Endodermal cell (in vitro differentiated cells): ENCODE data around the gene MRPL11. TPM values are rescaled to one million over a fixed set of nuclear protein-coding genes. Genes with fewer than 3 reads are reported as not detected.

Experiments used
- DNase-seq: peaks from one replicate; pipeline ENCODE4 v3.0.0-alpha.2; 2017
- H3K27ac ChIP-seq: 2 replicates; pipeline ENCODE4 v1.5.1; 2013; ENCODE audit warnings: mild to moderate bottlenecking, low read depth, low read length, moderate library complexity
- H3K27me3 ChIP-seq: 2 replicates; pipeline ENCODE4 v1.6.1; 2013; ENCODE audit warnings: mild to moderate bottlenecking, low read length, moderate library complexity; ENCODE audit not compliant: insufficient read depth, control insufficient read depth, poor library complexity, severe bottlenecking
- H3K36me3 ChIP-seq: 2 replicates; pipeline ENCODE4 v1.7.0; 2013; ENCODE audit warnings: mild to moderate bottlenecking, low read length, moderate library complexity; ENCODE audit not compliant: control insufficient read depth, insufficient read depth
- H3K4me1 ChIP-seq: one replicate; pipeline ENCODE4 v1.7.0; 2013; ENCODE audit warnings: low read length; ENCODE audit not compliant: control insufficient read depth, insufficient read depth
- H3K4me3 ChIP-seq: 2 replicates; pipeline ENCODE4 v1.5.1; 2013; ENCODE audit warnings: mild to moderate bottlenecking, low read length, moderate library complexity
- H3K9ac ChIP-seq: 2 replicates; pipeline ENCODE4 v1.6.1; 2013; ENCODE audit warnings: mild to moderate bottlenecking, low read length, moderate library complexity; ENCODE audit not compliant: poor library complexity, severe bottlenecking; ENCODE audit errors: extremely low read depth
- H3K9me3 ChIP-seq: 2 replicates; pipeline ENCODE4 v1.6.1; 2013; ENCODE audit warnings: mild to moderate bottlenecking, low read length, moderate library complexity; ENCODE audit not compliant: control insufficient read depth
- H3K27ac Mint-ChIP-seq: 2 replicates; pipeline ENCODE4 v1.8.0; 2020; ENCODE audit warnings: mixed read lengths
- H3K27me3 Mint-ChIP-seq: 2 replicates; pipeline ENCODE4 v1.8.0; 2021; ENCODE audit warnings: mild to moderate bottlenecking, mixed read lengths; ENCODE audit not compliant: insufficient read depth
- H3K36me3 Mint-ChIP-seq: 2 replicates; pipeline ENCODE4 v1.8.0; 2020; ENCODE audit warnings: low read depth, mixed read lengths
- H3K4me1 Mint-ChIP-seq: 2 replicates; pipeline ENCODE4 v1.8.0; 2020; ENCODE audit warnings: mixed read lengths
- H3K4me3 Mint-ChIP-seq: 2 replicates; pipeline ENCODE4 v1.8.0; 2020; ENCODE audit warnings: mild to moderate bottlenecking, moderate library complexity, mixed read lengths
- H3K9me3 Mint-ChIP-seq: 2 replicates; pipeline ENCODE4 v1.8.0; 2020; ENCODE audit warnings: mild to moderate bottlenecking, mixed read lengths
- CTCF ChIP-seq: fragments of 200-600 bp; sonication (generic); conservative IDR thresholded peaks from 2 replicates; pipeline ENCODE4 v1.5.0; 2021; ENCODE audit warnings: antibody characterized with exemption, mild to moderate bottlenecking
- WGBS, 2 experiments: methylation state at CpG; one replicate each; pipeline versions ENCODE4 v1.1.5 to v1.1.7; 2013; ENCODE audit warnings: missing lambda C conversion rate in 2 of 2, mixed read lengths in 1 of 2; ENCODE audit not compliant: insufficient coverage in 1 of 2, insufficient read length in 1 of 2; 5-methylcytosine and 5-hydroxymethylcytosine counted together
- total RNA-seq, 2 donors: library from RNA; stranded (reverse); fragmentation: NEBNext Ultra II Directional in 1 of 2; extraction: Animal tissue kit (Norgen Biotek cat#: 25700) in 1 of 2; gene quantifications; 2 replicates in 1 of 2; 3 replicates in 1 of 2; pipeline ENCODE4 v1.2.1, GENCODE V29; 2021

The MRPL11 gene
- total RNA-seq, 2 donors from 2014 or later, result 84.5 to 111 TPM

- WGBS, 2 experiments, result 92% methylated on average over 1 of the region's 1 CpG; no CpG with 5 or more reads in 1 of the 2 experiments
- no peaks in the 10 kb centered on the region for H3K36me3 ChIP-seq
- H3K4me1 ChIP-seq, result peaks cover 8% of the 10 kb centered on the region
- H3K4me3 ChIP-seq, result no peak overlapping the region
- H3K27ac ChIP-seq, result no peak overlapping the region
- Mint-ChIP-seq H3K27ac (no peak overlapping the region), H3K4me1 (peaks cover 8% of the 10 kb centered on the region), H3K4me3 (no peak overlapping the region), H3K9me3 (no peaks in the 10 kb centered on the region), H3K36me3 (peaks cover 8% of the 10 kb centered on the region), H3K27me3 (peaks cover 10% of the 10 kb centered on the region)
- no peak for TF ChIP-seq CTCF
- H3K9me3 ChIP-seq, result no peaks in the 10 kb centered on the region
- no peak for DNase-seq
- no peaks in the 10 kb centered on the region for H3K27me3 ChIP-seq
- no peak overlapping the region for H3K9ac ChIP-seq
Observed at GRCh38 chr11:66469441-66469840, 30.8 kb upstream of the MRPL11 start.

GRCh38 chr11:66468691-66469090, 30.0 kb upstream of the MRPL11 start:
- WGBS, 2 experiments, result 87 to 100% methylated on average over 2 to 6 of the region's 6 CpGs
- Mint-ChIP-seq H3K9me3 (no peaks in the 10 kb centered on the region), H3K4me3 (peak overlapping the region; percentile 76), H3K27ac (no peak overlapping the region), H3K27me3 (peaks cover 10% of the 10 kb centered on the region), H3K36me3 (peaks cover 7% of the 10 kb centered on the region), H3K4me1 (peaks cover 4% of the 10 kb centered on the region)
- DNase-seq, result no peak
- no peak overlapping the region for H3K9ac ChIP-seq
- H3K36me3 ChIP-seq, result no peaks in the 10 kb centered on the region
- no peaks in the 10 kb centered on the region for H3K27me3 ChIP-seq
- no peak overlapping the region for H3K4me3 ChIP-seq
- peaks cover under 1% of the 10 kb centered on the region for H3K4me1 ChIP-seq
- TF ChIP-seq CTCF, result no peak
- no peak overlapping the region for H3K27ac ChIP-seq
- H3K9me3 ChIP-seq, result peaks cover 1% of the 10 kb centered on the region

GRCh38 chr11:66467756-66468155, 29.1 kb upstream of the MRPL11 start:
- H3K36me3 ChIP-seq, result no peaks in the 10 kb centered on the region
- H3K27ac ChIP-seq, result no peak overlapping the region
- peaks cover 9% of the 10 kb centered on the region for H3K9me3 ChIP-seq
- H3K36me3 Mint-ChIP-seq, result peaks cover 2% of the 10 kb centered on the region
- DNase-seq, result no peak
- no peak for TF ChIP-seq CTCF
- H3K4me3 Mint-ChIP-seq, result peak overlapping the region; percentile 76
- no peaks in the 10 kb centered on the region for H3K27me3 ChIP-seq
- H3K9me3 Mint-ChIP-seq, result peaks cover 9% of the 10 kb centered on the region
- peak overlapping the region; percentile 41 for H3K9ac ChIP-seq
- peaks cover 15% of the 10 kb centered on the region for H3K27me3 Mint-ChIP-seq
- no peaks in the 10 kb centered on the region for H3K4me1 ChIP-seq
- H3K27ac Mint-ChIP-seq, result no peak overlapping the region
- WGBS, 2 experiments, result 74 to 83% methylated on average over 3 to 6 of the region's 6 CpGs
- peak overlapping the region; percentile 85 for H3K4me3 ChIP-seq
- peaks cover 4% of the 10 kb centered on the region for H3K4me1 Mint-ChIP-seq
